GM19455 (cell line): ENCODE results near the gene P2RX4.
"Not testable (repeated sequence)": the region's sequence is repeated elsewhere in the genome, so short reads cannot be mapped to it uniquely, and the experiment has no call there.

Source experiments
- ATAC-seq: cut with Tn5 transposase; IDR thresholded peaks from one replicate; pipeline ENCODE4 v1.9.1; 2021; ENCODE audit not compliant: unreplicated experiment

P2RX4 gene

GRCh38 chr12:121273364-121273896 lies 63.5 kb downstream of the P2RX4 start:
- ATAC-seq: no peak

GRCh38 chr12:121274036-121274763 lies 64.3 kb downstream of the P2RX4 start:
- no peak for ATAC-seq

- no peak for ATAC-seq
Observed at GRCh38 chr12:121277374-121277759, 67.4 kb downstream of the P2RX4 start.

GRCh38 chr12:121278169-121279070 lies 68.5 kb downstream of the P2RX4 start:
- ATAC-seq: no peak

- no peak for ATAC-seq
Observed at GRCh38 chr12:121279071-121279375, 69.1 kb downstream of the P2RX4 start.

GRCh38 chr12:121279507-121279915 lies 69.6 kb downstream of the P2RX4 start:
- no peak for ATAC-seq

GRCh38 chr12:121280531-121280930 lies 70.6 kb downstream of the P2RX4 start:
- ATAC-seq: not testable (repeated sequence)

- ATAC-seq: not testable (repeated sequence)
Observed at GRCh38 chr12:121281116-121281515, 71.2 kb downstream of the P2RX4 start.

- ATAC-seq: no peak
Observed at GRCh38 chr12:121282072-121282742, 72.3 kb downstream of the P2RX4 start.

- not testable (repeated sequence) for ATAC-seq
Observed at GRCh38 chr12:121282910-121283309, 73.0 kb downstream of the P2RX4 start.

- ATAC-seq: no peak
Observed at GRCh38 chr12:121283388-121283787, 73.5 kb downstream of the P2RX4 start.
